ENCODE data around the gene RAB3D. TPM values are rescaled to one million over a fixed set of nuclear protein-coding genes. Genes with fewer than 3 reads are reported as not detected.

RAB3D gene
- total and polyA plus RNA-seq, 2 donors (not counting 1 experiment from before 2014, with no cell fraction given): 11.5 to 20.0 TPM

DNA sequence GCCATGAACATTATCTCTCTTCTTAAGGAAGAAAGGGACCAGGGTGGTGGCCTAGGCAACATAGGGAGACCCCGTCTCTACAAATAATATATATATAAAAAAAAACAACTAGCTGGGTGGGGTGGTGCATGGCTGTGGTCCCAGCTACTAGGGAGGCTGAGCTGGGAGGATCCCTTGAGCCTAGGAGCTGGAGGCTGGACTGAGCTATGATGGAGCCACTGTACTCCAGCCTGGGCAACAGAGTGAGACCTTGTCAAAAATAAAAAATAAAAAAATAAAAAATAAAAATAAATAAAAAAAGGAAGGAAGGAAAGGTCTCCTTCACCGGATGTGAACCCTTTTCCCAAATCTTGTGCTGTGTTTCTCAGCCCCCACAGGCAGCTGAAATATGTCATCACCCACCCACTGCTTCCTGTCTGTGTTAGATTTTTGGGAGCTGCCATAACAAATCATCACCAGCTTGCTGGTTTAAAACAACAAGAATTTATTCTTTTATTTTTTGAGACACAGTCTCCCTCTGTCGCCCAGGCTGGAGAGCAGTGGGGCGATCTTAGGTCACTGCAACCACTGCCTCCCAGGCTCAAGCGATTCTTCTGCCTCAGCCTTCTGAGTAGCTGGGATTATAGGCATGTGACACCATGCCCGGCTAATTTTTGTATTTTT is 53.0 kb downstream of the RAB3D start:
- TF ChIP-seq, protein P1, sequence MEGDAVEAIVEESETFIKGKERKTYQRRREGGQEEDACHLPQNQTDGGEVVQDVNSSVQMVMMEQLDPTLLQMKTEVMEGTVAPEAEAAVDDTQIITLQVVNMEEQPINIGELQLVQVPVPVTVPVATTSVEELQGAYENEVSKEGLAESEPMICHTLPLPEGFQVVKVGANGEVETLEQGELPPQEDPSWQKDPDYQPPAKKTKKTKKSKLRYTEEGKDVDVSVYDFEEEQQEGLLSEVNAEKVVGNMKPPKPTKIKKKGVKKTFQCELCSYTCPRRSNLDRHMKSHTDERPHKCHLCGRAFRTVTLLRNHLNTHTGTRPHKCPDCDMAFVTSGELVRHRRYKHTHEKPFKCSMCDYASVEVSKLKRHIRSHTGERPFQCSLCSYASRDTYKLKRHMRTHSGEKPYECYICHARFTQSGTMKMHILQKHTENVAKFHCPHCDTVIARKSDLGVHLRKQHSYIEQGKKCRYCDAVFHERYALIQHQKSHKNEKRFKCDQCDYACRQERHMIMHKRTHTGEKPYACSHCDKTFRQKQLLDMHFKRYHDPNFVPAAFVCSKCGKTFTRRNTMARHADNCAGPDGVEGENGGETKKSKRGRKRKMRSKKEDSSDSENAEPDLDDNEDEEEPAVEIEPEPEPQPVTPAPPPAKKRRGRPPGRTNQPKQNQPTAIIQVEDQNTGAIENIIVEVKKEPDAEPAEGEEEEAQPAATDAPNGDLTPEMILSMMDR (conservative IDR thresholded peaks at IDR 0.05 in 1 of 2, IDR thresholded peaks at IDR 0.05 in 1 of 2; ENCODE audit: low read depth in 1 of 2, low read length in 2 of 2): peak; percentile 13 to 22
- no peak for TF ChIP-seq EZH2 (IDR thresholded peaks at IDR 0.05; ENCODE audit: low read length, missing control alignments)
- no peaks in the 10 kb centered on the region for H3K27me3 ChIP-seq (ENCODE audit: control insufficient read depth, insufficient read depth, low read length)
- no peak overlapping the region for H3K4me2 ChIP-seq (ENCODE audit: extremely low read depth, insufficient read depth, low read length)
- H3K9ac ChIP-seq (ENCODE audit: insufficient read depth, low read length): no peak overlapping the region
- no peak overlapping the region for H3K4me3 ChIP-seq (replicated peaks in 1 of 4; ENCODE audit: control extremely low read depth in 1 of 4, insufficient read depth in 1 of 4, low read depth in 3 of 4, low read length in 4 of 4)
- H3K4me1 ChIP-seq (ENCODE audit: control insufficient read depth, extremely low read depth, insufficient read depth, low read length): peaks cover 2% of the 10 kb centered on the region
- DNase-seq (ENCODE audit: low read depth in 2 of 2): peak; percentile 50 to 58
- no peaks in the 10 kb centered on the region for H3K9me3 ChIP-seq (ENCODE audit: control insufficient read depth, insufficient read depth, low read depth, low read length)
- no peak overlapping the region for H2AFZ ChIP-seq (ENCODE audit: low read length)
- no peak overlapping the region for H3K27ac ChIP-seq (ENCODE audit: insufficient read depth, low read length)
- no peaks in the 10 kb centered on the region for H4K20me1 ChIP-seq (ENCODE audit: control insufficient read depth, extremely low read depth, insufficient read depth, low read length)
- H3K36me3 ChIP-seq (ENCODE audit: control insufficient read depth, insufficient read depth, low read length): no peaks in the 10 kb centered on the region
- no peaks in the 10 kb centered on the region for H3K79me2 ChIP-seq (ENCODE audit: control insufficient read depth, insufficient read depth, low read length)

DNA sequence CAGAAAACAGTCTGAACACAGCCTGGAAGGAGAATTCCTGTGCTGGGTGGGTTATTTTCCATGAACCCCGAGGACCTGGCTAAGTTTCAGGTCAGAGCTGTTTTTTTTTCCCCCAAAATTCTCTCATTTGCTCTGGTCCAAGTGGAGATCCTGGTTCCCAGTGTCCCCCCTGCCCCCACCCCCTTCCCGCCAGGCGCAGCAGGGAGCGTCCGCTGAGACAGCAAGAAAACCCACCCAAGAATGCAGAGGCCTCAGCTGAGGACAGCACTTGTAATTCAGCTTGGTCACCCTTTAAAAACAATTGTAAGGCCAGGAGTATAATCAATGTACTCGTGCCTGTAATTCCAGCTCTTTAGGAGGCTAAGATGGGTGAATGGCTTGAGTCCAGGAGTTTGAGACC is 54.9 kb downstream of the RAB3D start:
- Histone ChIP-seq H3K79me2 (ENCODE audit: control insufficient read depth, insufficient read depth, low read length) (no peaks in the 10 kb centered on the region), H3K4me1 (ENCODE audit: control insufficient read depth, extremely low read depth, insufficient read depth, low read length) (peaks cover 2% of the 10 kb centered on the region), H3K4me3 (replicated peaks in 1 of 4; ENCODE audit: control extremely low read depth in 1 of 4, insufficient read depth in 1 of 4, low read depth in 3 of 4, low read length in 4 of 4) (no peak overlapping the region), H2AFZ (ENCODE audit: low read length) (no peak overlapping the region), H3K27me3 (ENCODE audit: control insufficient read depth, insufficient read depth, low read length) (no peaks in the 10 kb centered on the region), H3K27ac (ENCODE audit: insufficient read depth, low read length) (no peak overlapping the region), H3K9me3 (ENCODE audit: control insufficient read depth, insufficient read depth, low read depth, low read length) (no peaks in the 10 kb centered on the region), H3K9ac (ENCODE audit: insufficient read depth, low read length) (no peak overlapping the region), H3K4me2 (ENCODE audit: extremely low read depth, insufficient read depth, low read length) (no peak overlapping the region), H3K36me3 (ENCODE audit: control insufficient read depth, insufficient read depth, low read length) (no peaks in the 10 kb centered on the region), H4K20me1 (ENCODE audit: control insufficient read depth, extremely low read depth, insufficient read depth, low read length) (no peaks in the 10 kb centered on the region)
- no peak for TF ChIP-seq EZH2 (IDR thresholded peaks at IDR 0.05; ENCODE audit: low read length, missing control alignments)
- TF ChIP-seq, protein P1 (conservative IDR thresholded peaks at IDR 0.05 in 1 of 2, IDR thresholded peaks at IDR 0.05 in 1 of 2; ENCODE audit: low read depth in 1 of 2, low read length in 2 of 2): no peak
- no peak for DNase-seq (ENCODE audit: low read depth in 2 of 2)

DNA sequence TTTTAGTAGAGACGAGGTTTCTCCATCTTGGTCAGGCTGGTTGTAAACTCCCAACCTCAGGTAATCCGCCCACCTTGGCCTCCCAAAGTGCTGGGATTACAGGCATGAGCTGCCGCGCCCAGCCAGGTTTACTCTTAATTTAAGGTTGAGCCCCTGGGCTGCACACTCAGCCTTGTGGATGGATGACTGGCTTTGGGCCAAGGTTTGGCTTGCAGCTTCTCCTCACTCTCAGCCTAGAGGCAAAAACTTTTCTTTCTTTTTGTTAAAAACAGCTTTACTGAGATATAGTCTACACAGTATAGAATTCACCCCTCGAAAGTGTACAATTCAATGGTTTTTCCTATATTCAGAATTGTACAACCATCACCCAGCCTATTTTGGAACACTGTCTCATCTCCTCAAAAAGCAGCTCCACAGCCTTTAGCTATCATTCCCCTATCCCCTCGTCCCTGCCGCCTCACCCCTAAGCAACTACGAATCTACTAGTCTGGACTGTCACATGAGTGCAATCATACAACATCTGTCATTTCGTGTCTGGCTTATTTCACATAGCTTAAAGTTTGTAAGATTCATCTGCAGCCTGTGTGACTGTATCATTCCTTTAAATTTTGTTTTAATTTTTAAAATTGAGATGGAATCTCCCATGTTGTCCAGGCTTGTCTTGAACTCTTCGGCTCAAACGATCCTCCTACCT is 58.0 kb downstream of the RAB3D start:
- Histone ChIP-seq H4K20me1 (ENCODE audit: control insufficient read depth, extremely low read depth, insufficient read depth, low read length) (no peaks in the 10 kb centered on the region), H3K27me3 (ENCODE audit: control insufficient read depth, insufficient read depth, low read length) (no peaks in the 10 kb centered on the region), H3K4me2 (ENCODE audit: extremely low read depth, insufficient read depth, low read length) (no peak overlapping the region), H3K27ac (ENCODE audit: insufficient read depth, low read length) (no peak overlapping the region), H3K9me3 (ENCODE audit: control insufficient read depth, insufficient read depth, low read depth, low read length) (no peaks in the 10 kb centered on the region), H3K4me3 (replicated peaks in 1 of 4; ENCODE audit: control extremely low read depth in 1 of 4, insufficient read depth in 1 of 4, low read depth in 3 of 4, low read length in 4 of 4) (no peak overlapping the region), H3K4me1 (ENCODE audit: control insufficient read depth, extremely low read depth, insufficient read depth, low read length) (peaks cover 2% of the 10 kb centered on the region), H3K36me3 (ENCODE audit: control insufficient read depth, insufficient read depth, low read length) (no peaks in the 10 kb centered on the region), H2AFZ (ENCODE audit: low read length) (no peak overlapping the region), H3K79me2 (ENCODE audit: control insufficient read depth, insufficient read depth, low read length) (no peaks in the 10 kb centered on the region), H3K9ac (ENCODE audit: insufficient read depth, low read length) (no peak overlapping the region)
- TF ChIP-seq EZH2 (IDR thresholded peaks at IDR 0.05; ENCODE audit: low read length, missing control alignments): no peak
- TF ChIP-seq, protein P1 (conservative IDR thresholded peaks at IDR 0.05 in 1 of 2, IDR thresholded peaks at IDR 0.05 in 1 of 2; ENCODE audit: low read depth in 1 of 2, low read length in 2 of 2): no peak
- DNase-seq (ENCODE audit: low read depth in 2 of 2): no peak
